ENCODE results near the gene ENTPD8. TPM values are rescaled to one million over a fixed set of nuclear protein-coding genes. Genes with fewer than 3 reads are reported as not detected.

The ENTPD8 gene
- total and polyA plus RNA-seq, 10 of the 15 experiments (the other 5 are each of a cell fraction or from before 2014, with no cell fraction given), result not detected

GRCh38 chr9:137389428-137389746, 51.8 kb downstream of the ENTPD8 start (continued):
- TF ChIP-seq CTCF (IDR thresholded peaks at IDR 0.05 in 2 of 3, conservative IDR thresholded peaks at IDR 0.05 in 1 of 3; ENCODE audit: control insufficient read depth in 2 of 3, extremely low read depth in 1 of 3, insufficient read depth in 1 of 3, low read depth in 3 of 3, low read length in 3 of 3), result no peak
- no peak for TF ChIP-seq SMC3 (IDR thresholded peaks at IDR 0.05; ENCODE audit: borderline replicate concordance, low read length)
- no peak for TF ChIP-seq TCF12 (IDR thresholded peaks at IDR 0.05; ENCODE audit: low read depth, low read length)
- no peak for TF ChIP-seq MEF2B (IDR thresholded peaks at IDR 0.05; ENCODE audit: partially characterized antibody, poor library complexity, severe bottlenecking)
- no peak for TF ChIP-seq SKIL (IDR thresholded peaks at IDR 0.05; ENCODE audit: low read depth, poor library complexity, severe bottlenecking)
- no peak for TF ChIP-seq SREBF1 (IDR thresholded peaks at IDR 0.05; ENCODE audit: low read length)
- TF ChIP-seq HDAC2 (IDR thresholded peaks at IDR 0.05), result no peak
- TF ChIP-seq PAX8 (IDR thresholded peaks at IDR 0.05), result no peak
- TF ChIP-seq HCFC1 (IDR thresholded peaks at IDR 0.05; ENCODE audit: low read length), result no peak
- no peak for TF ChIP-seq SIX5 (IDR thresholded peaks at IDR 0.05; ENCODE audit: low read depth, low read length, severe bottlenecking)
